Upper lobe of left lung (tissue), 6 donors: ENCODE measurements around the gene SNIP1. TPM values are rescaled to one million over a fixed set of nuclear protein-coding genes. Genes with fewer than 3 reads are reported as not detected.
"Not testable (repeated sequence)": the region's sequence is repeated elsewhere in the genome, so short reads cannot be mapped to it uniquely, and the experiment has no call there.

Experiments used
- ATAC-seq, 2 donors: fragments of 200-7000 bp; cut with Tn5 transposase; one replicate each; pipeline ENCODE4 v1.9.1; 2022; ENCODE audit warnings: mild to moderate bottlenecking in 2 of 2, moderate library complexity in 2 of 2; ENCODE audit not compliant: low FRiP score in 2 of 2
- DNase-seq, 2 donors: peaks; one replicate each; pipeline ENCODE4 v3.0.0-alpha.2; 2019 to 2020
- H3K27ac ChIP-seq, 4 donors: fragments of 200-600 bp; sonication (generic); one replicate each; pipeline ENCODE4 v1.5.1; 2016 to 2019
- H3K27me3 ChIP-seq, 4 donors: fragments of 200-600 bp; sonication (generic); one replicate each; pipeline ENCODE4 v1.5.1; 2017 to 2019
- H3K36me3 ChIP-seq, 4 donors: fragments of 200-600 bp; sonication (generic); one replicate each; pipeline ENCODE4 v1.5.1; 2016 to 2019
- H3K4me1 ChIP-seq, 4 donors: fragments of 200-600 bp; sonication (generic); one replicate each; pipeline ENCODE4 v1.5.1; 2018 to 2019
- H3K4me3 ChIP-seq, 4 donors: fragments of 200-600 bp; sonication (generic); one replicate each; pipeline ENCODE4 v1.5.1; 2017 to 2019; ENCODE audit warnings: mild to moderate bottlenecking in 2 of 4, moderate library complexity in 1 of 4
- H3K9me3 ChIP-seq, 4 donors: fragments of 200-600 bp; sonication (generic); one replicate each; pipeline ENCODE4 v1.5.1; 2018 to 2019
- EP300 ChIP-seq, 4 donors: sonication (generic); formaldehyde crosslinking; IDR thresholded peaks; one replicate each; pipeline ENCODE4 v1.5.1; 2017; ENCODE audit warnings: antibody characterized with exemption in 4 of 4, control low read depth in 2 of 4
- POLR2A ChIP-seq, 4 donors: fragments of 450-650 bp; IDR thresholded peaks; one replicate each; pipeline ENCODE4 v1.5.1; 2016 to 2017; ENCODE audit warnings: antibody characterized with exemption in 4 of 4, mild to moderate bottlenecking in 2 of 4
- POLR2AphosphoS5 ChIP-seq, 2 donors: sonication (generic); formaldehyde crosslinking; IDR thresholded peaks; one replicate each; pipeline ENCODE4 v1.5.1; 2017; ENCODE audit warnings: antibody characterized with exemption in 2 of 2
- WGBS, 2 donors: methylation state at CpG; one replicate each; pipeline ENCODE4 v1.1.5; 2017 to 2018; 5-methylcytosine and 5-hydroxymethylcytosine counted together
- total RNA-seq, 6 donors: library from RNA; depleted of rRNA in 4 of 6; stranded (reverse); fragments of >200 nt in 4 of 6; gene quantifications; one replicate each; pipeline versions ENCODE4 v1.1.0 to v1.2.1, GENCODE V29; 2016 to 2021
- TF ChIP-seq, protein P1 (sequence below), 6 experiments: fragments of 450-650 bp in 4 of 6; fragments of 200-600 bp in 2 of 6; sonication (generic) in 2 of 6; IDR thresholded peaks; one replicate each; pipeline ENCODE4 v1.5.1; 2016 to 2019; ENCODE audit warnings: antibody characterized with exemption in 6 of 6
- donor health status: DM: no; HTN: no; CAD: no; lungs with moderate emphysema.
- donor health status: DM: no; HTN: yes; CAD: no; lungs with severe emphysema.

Gene SNIP1
- total RNA-seq, 6 donors from 2014 or later: 12.0 to 54.5 (median 17.5) TPM

DNA sequence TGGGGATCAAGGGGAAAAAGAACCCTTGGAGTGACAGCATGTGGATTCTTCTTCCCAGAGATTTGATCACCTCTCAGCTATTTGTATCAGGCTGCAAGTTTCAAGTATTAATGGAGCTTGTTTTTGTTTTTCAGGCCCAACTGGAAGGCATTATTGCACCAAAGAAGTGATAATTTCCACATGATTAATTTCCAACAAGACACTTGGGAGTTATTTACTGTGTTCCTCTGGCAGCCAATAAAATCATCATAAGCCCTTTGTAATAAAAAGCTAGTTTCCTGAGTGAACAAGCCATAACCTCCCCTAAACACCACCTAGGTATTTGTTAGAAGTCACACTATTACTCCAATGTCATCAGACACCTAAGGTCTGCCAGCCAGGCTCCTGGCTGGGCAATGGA is 10.8 kb upstream of the SNIP1 start:
- no peak for TF ChIP-seq EP300 (IDR thresholded peaks at IDR 0.05)
- TF ChIP-seq, protein P1, sequence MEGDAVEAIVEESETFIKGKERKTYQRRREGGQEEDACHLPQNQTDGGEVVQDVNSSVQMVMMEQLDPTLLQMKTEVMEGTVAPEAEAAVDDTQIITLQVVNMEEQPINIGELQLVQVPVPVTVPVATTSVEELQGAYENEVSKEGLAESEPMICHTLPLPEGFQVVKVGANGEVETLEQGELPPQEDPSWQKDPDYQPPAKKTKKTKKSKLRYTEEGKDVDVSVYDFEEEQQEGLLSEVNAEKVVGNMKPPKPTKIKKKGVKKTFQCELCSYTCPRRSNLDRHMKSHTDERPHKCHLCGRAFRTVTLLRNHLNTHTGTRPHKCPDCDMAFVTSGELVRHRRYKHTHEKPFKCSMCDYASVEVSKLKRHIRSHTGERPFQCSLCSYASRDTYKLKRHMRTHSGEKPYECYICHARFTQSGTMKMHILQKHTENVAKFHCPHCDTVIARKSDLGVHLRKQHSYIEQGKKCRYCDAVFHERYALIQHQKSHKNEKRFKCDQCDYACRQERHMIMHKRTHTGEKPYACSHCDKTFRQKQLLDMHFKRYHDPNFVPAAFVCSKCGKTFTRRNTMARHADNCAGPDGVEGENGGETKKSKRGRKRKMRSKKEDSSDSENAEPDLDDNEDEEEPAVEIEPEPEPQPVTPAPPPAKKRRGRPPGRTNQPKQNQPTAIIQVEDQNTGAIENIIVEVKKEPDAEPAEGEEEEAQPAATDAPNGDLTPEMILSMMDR (IDR thresholded peaks at IDR 0.05): no peak
- TF ChIP-seq POLR2A (IDR thresholded peaks at IDR 0.05): no peak
- no peak for TF ChIP-seq POLR2AphosphoS5 (IDR thresholded peaks at IDR 0.05)
- no peaks in the 10 kb centered on the region for H3K9me3 ChIP-seq
- no peak for ATAC-seq
- no peak overlapping the region for H3K4me3 ChIP-seq
- H3K27me3 ChIP-seq: no peaks in the 10 kb centered on the region
- peaks cover 31 to 78% (median 59%) of the 10 kb centered on the region in 4 donors for H3K36me3 ChIP-seq
- DNase-seq: no peak
- no peak overlapping the region for H3K27ac ChIP-seq
- H3K4me1 ChIP-seq: peaks cover 0 to 4% (median 0%) of the 10 kb centered on the region in 4 donors

DNA sequence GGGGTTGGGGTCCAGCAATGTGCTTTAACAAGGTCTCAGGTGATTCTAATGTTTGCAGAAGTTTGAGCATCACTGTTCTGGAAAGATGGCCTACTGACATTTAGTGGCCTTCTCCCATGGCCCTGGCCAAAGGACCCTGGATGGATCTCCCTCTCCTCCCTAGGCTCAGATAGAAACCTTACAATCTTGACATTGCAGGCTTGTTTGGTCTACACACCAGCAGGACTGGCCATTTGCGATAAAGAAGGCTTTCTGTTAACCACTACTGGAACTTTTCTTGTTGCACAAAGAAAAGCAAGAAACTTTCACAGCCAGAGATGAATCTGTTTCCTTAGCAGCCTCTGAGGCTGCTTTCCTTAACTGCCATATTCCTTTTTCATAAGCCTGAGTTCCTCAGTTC is 8.9 kb upstream of the SNIP1 start:
- no peak overlapping the region for H3K4me3 ChIP-seq
- DNase-seq (no peak), ATAC-seq (no peak)
- no peaks in the 10 kb centered on the region for H3K27me3 ChIP-seq
- no peaks in the 10 kb centered on the region for H3K9me3 ChIP-seq
- no peak for TF ChIP-seq POLR2A (IDR thresholded peaks at IDR 0.05)
- TF ChIP-seq POLR2AphosphoS5 (IDR thresholded peaks at IDR 0.05): no peak
- TF ChIP-seq, protein P1 (IDR thresholded peaks at IDR 0.05): no peak
- no peak for TF ChIP-seq EP300 (IDR thresholded peaks at IDR 0.05)
- WGBS, 2 donors: 83 to 100% methylated on average over 1 of the region's 1 CpG
- H3K36me3 ChIP-seq: peaks cover 20 to 63% (median 43%) of the 10 kb centered on the region in 4 donors
- peaks cover 0 to 4% (median 0%) of the 10 kb centered on the region in 4 donors for H3K4me1 ChIP-seq
- H3K27ac ChIP-seq: no peak overlapping the region

DNA sequence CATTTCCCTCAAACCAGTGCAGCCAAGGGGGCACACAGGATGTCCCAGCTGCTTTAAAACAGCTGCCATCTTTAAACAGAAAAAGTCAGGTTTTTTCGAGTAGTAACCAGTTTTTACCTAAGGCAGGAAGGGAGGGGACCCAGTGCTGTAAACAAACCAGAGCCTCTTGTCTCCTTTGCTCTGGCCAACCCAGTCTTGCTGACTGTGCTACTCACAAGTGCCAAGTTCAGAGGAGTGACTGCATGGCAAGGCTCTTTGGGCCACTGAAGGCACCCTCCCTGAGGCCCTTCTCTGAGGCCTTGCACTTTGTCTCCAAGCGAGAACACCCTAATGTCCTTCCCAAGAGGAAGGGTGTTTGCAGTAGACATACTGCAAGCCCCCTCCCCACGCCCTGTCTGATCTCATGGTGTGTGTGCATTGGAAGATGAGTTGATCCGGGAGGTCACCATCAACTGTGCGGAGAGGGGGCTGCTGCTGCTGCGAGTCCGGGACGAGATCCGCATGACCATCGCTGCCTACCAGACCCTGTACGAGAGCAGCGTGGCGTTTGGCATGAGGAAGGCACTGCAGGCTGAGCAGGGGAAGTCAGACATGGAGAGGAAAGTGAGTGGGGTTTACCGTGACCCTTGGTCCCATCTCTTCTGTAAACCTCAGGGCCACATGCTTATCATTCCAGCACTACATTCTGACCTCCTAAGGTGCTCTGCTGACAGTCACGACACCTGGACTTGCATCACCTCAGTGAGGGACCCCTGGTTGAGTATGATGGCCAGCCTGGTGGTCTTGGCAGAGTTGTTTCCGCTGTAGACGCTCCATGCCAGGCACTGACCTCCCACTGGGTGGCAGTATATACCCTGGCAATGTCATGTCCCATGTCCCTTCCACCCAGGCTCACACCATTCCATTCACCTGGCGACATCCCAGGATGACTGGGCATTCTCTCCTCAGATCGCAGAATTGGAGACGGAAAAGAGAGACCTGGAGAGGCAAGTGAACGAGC is 7.3 kb upstream of the SNIP1 start:
- no peak overlapping the region for H3K27ac ChIP-seq
- ATAC-seq (no peak), DNase-seq (peak in 1 of 2 donors; percentile 34)
- H3K4me3 ChIP-seq: no peak overlapping the region
- TF ChIP-seq, protein P1 (IDR thresholded peaks at IDR 0.05): peak in 5 of 6 experiments; percentile 22 to 38 (median 28)
- TF ChIP-seq POLR2A (IDR thresholded peaks at IDR 0.05) (no peak), POLR2AphosphoS5 (IDR thresholded peaks at IDR 0.05) (no peak), EP300 (IDR thresholded peaks at IDR 0.05) (no peak)
- H3K27me3 ChIP-seq: no peaks in the 10 kb centered on the region
- H3K36me3 ChIP-seq: peaks cover 6 to 48% (median 28%) of the 10 kb centered on the region in 4 donors
- H3K9me3 ChIP-seq: no peaks in the 10 kb centered on the region
- H3K4me1 ChIP-seq: peaks cover 1 to 17% (median 4%) of the 10 kb centered on the region in 4 donors
- WGBS, 2 donors: 90 to 95% methylated on average over 19 to 21 of the region's 21 CpGs

DNA sequence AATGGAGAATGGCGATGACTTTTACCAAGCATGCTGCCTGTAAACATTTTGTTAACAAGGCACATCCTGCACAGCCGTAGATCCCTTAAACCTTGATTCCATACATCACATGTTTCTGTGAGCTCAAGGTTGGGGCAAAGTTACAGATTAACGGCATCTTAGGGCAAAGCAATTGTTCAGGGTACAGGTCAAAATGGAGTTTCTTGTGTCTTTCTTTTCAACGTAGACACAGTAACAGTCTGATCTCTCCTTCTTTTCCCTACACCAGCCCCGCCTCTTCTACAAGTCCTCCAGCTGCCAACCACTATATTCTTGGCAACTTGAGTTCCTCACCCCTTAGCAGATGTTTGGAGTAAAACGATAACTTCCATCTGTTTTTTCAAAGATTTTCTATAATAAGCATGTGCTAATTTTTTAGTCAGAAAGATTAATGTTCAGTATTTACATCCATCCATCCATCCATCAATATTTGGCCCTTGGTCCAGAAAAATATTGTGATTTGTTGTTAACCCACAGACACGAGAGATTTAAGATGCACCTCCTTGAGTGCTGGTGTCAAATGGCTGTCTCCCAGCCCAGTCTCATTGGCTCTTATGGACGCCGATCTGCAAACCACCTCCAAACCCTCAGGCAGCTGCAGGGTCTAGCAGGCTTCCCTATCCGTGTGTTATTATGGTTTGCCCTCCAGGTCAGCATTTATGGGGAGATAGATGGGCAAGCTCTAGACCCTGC is 6.5 kb upstream of the SNIP1 start:
- H3K27me3 ChIP-seq: no peaks in the 10 kb centered on the region
- H3K4me3 ChIP-seq: no peak overlapping the region
- H3K36me3 ChIP-seq: peaks cover 0 to 39% (median 19%) of the 10 kb centered on the region in 4 donors
- no peak overlapping the region for H3K27ac ChIP-seq
- DNase-seq: no peak
- peaks cover 6 to 25% (median 10%) of the 10 kb centered on the region in 4 donors for H3K4me1 ChIP-seq
- 76 to 80% methylated on average over 8 to 10 of the region's 10 CpGs for WGBS, 2 donors
- ATAC-seq: no peak
- TF ChIP-seq, protein P1 (IDR thresholded peaks at IDR 0.05): no peak
- TF ChIP-seq POLR2A (IDR thresholded peaks at IDR 0.05) (no peak), POLR2AphosphoS5 (IDR thresholded peaks at IDR 0.05) (no peak), EP300 (IDR thresholded peaks at IDR 0.05) (no peak)
- H3K9me3 ChIP-seq: no peaks in the 10 kb centered on the region

DNA sequence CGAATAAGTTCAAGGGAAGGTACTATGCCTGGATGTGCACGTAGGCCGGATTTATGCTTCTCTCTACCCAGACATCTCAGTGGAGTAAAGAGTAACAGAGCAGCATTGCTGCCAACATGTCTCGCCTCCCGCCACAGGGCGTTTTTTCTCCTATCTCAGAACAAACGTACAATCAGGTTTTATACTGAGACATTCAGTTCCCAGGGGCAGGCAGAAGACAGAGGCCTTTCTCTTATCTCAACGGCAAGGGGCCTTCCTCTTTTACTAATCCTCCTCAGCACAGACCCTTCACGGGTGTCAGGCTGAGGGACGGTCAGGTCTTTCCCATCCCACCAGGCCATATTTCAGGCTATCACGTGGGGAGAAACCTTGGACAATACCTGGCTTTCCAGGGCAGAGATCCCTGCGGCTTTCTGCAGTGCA is 5.9 kb upstream of the SNIP1 start:
- not testable (repeated sequence) for ATAC-seq, H3K27me3 ChIP-seq, H3K4me3 ChIP-seq, DNase-seq, H3K27ac ChIP-seq, H3K9me3 ChIP-seq
- WGBS, 2 donors: 77 to 79% methylated on average over 12 of the region's 12 CpGs
- H3K4me1 ChIP-seq: peaks cover 6 to 25% (median 10%) of the 10 kb centered on the region in 4 donors
- peaks cover 0 to 33% (median 13%) of the 10 kb centered on the region in 4 donors for H3K36me3 ChIP-seq
